NCI-H345 treated with DMSO at 0.1 percent for 48 hours (cell line): Measurements from ENCODE around the gene CHKA.

Experiments
- DNase-seq: peaks from one replicate; lab custom pipeline; 2025; ENCODE audit not compliant: unreplicated experiment; lab: John Stamatoyannopoulos, UW

Gene CHKA

DNA sequence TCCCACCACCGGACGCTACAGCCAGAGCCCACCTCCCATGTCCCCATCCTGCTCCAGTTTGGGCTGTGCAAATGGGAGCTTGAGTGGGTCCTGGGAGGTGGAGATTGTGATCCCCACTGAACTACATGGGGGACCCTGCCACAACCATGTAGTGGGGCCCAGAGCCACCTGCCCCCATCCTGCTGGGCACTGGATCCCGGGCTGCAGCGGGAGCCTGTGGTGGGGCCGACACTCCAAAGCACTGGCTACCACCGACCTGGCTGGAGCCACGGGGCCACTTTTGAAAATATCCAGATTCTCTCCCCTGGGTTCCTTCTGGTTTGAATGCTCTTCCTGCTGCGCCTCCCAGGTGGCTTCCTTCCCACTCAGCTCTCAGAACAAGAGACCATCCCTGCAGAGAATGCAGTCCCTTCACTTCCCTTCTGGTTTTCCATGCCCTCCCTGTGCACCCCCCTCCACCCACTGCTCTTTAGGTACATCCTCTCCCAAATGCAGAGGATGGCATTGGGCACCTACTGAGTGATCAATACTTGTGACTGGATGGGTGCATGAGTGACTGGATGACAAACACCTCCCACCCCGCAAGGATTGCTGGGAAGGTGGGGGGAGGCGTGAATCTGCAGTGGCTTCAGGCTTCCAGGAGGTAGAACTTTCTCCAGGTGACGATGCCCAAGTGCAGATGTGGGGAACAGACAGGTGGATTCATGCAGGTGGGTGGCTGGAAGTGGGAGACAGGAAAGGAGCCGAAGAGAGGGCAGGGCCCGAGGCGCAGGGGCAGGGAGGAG lies 116.4 kb downstream of the CHKA start:
- DNase-seq = no peak

- DNase-seq = peak; percentile 43
Measured at GRCh38 chr11:68003846-68004550, 117.2 kb downstream of the CHKA start, which contains the start of gene UNC93B1. Gene UNC93B1, minus strand, starts transcription at chr11:68004097. Its CDS starts 54 bp downstream, at chr11:68004043.

- DNase-seq = no peak
Measured at GRCh38 chr11:68002938-68003845, 118.0 kb downstream of the CHKA start.
